NT2/D1 (cell line): ENCODE data around the gene TTC39B.

ENCODE experiments used
- YY1 ChIP-seq: IDR thresholded peaks from 2 replicates; pipeline ENCODE4 v1.6.1; 2011; ENCODE audit not compliant: insufficient read length, insufficient read depth
- ZNF274 ChIP-seq: IDR thresholded peaks from 2 replicates; pipeline ENCODE4 v1.6.1; 2011; ENCODE audit warnings: mild to moderate bottlenecking, low read depth, low read length

DNA sequence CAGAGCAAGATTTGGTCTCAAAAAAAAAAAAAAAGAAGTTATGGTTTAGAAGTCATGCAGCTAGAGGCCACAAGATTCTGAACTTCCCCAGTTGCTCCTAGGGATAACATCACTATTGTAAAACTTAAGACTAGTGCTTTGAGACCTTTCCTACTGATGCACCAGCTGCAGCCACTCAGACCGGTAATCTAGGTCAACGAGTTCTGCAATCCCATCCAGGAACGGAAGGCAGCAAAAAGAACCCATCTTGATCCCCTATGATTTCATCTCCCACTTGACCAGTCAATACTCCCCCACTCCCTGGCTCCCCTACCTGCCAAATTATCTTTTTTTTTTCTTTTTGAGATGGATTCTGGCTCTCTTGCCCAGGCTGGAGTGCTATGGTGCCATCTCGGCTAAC lies 46.9 kb upstream of the TTC39B start:
- TF ChIP-seq ZNF274 (no peak), YY1 (no peak)
